ENCODE data around the gene ITIH5.

Gene ITIH5

DNA sequence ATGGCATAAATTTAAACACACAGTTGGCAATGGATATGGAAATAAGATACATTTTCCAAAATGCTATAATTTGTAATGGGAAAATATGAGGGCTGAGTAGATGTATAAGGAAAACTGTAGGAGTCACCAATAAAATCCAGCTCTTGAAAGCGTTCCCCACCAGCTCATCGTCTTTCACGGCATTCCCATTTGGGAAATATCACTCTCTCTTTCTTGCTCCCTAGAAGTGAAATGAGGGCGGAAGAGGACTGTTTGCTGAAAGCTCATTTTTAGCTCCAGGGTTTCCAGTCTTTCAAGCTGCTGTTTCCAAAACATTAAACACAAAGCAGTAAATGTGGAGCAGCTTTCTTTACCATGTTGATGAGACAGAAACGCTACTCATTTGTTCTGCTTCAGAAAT lies 151.3 kb downstream of the ITIH5 start:
- Histone ChIP-seq H3K27me3 (ENCODE audit: control insufficient read depth, insufficient read depth, low read length) (no peaks in the 10 kb centered on the region), H3K4me3 (ENCODE audit: low read depth, low read length) (no peak overlapping the region), H3K36me3 (ENCODE audit: control insufficient read depth, insufficient read depth, low read length) (no peaks in the 10 kb centered on the region), H3K4me1 (ENCODE audit: control insufficient read depth, insufficient read depth, low read length) (peaks cover 10% of the 10 kb centered on the region; the same call in 1 of the 2 replicates), H3K9me3 (ENCODE audit: control insufficient read depth, insufficient read depth, low read depth, low read length) (peaks cover 16% of the 10 kb centered on the region), H3K27ac (ENCODE audit: low read depth, low read length) (no peak overlapping the region), H3K9ac (ENCODE audit: low read length) (no peak overlapping the region)

DNA sequence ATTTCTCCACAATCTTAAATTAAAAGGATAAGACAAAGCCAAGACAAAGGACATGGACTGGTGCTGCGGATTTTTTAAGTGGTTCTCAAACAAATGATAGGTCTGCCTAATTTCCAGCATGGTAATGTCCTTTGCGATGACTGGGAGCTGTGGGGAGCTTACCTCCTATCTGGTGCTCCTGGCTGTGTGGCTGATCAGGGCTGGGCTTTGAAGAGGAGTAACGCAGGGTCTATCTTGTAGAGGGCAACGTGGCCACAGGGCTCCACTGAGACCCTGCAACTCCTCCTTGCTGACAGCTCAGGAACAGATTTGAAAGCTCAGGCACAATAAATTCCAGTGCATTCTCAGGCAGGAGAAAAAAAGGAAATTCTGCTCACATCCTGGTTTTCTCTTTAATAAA lies 152.8 kb downstream of the ITIH5 start:
- Histone ChIP-seq H3K9ac (ENCODE audit: low read length) (no peak overlapping the region), H3K27me3 (ENCODE audit: control insufficient read depth, insufficient read depth, low read length) (no peaks in the 10 kb centered on the region), H3K4me1 (ENCODE audit: control insufficient read depth, insufficient read depth, low read length) (peaks cover 10% of the 10 kb centered on the region; the same call in 1 of the 2 replicates)

DNA sequence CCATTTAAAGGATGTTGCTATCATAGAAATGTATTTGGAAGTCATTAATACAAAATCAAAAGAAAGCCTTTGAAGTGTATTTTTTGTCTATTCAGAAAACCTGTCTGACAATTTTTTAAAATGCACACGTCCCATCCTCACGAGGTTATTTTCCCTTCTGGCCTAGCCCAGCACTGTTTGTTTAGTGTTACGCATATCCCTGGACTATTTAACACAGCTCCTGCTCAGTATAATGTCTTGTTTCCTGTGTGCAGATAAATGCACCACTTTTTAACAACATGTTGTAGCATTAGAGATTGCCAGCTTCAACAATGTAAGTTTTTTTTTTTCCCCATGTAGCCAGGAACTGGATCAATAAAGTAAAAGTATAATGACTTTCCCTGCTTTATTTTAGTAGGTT lies 153.3 kb downstream of the ITIH5 start:
- Histone ChIP-seq H3K4me1 (ENCODE audit: control insufficient read depth, insufficient read depth, low read length) (peaks cover 10% of the 10 kb centered on the region; the same call in 1 of the 2 replicates), H3K27ac (ENCODE audit: low read depth, low read length) (no peak overlapping the region), H3K27me3 (ENCODE audit: control insufficient read depth, insufficient read depth, low read length) (no peaks in the 10 kb centered on the region), H3K36me3 (ENCODE audit: control insufficient read depth, insufficient read depth, low read length) (no peaks in the 10 kb centered on the region), H3K9ac (ENCODE audit: low read length) (no peak overlapping the region), H3K9me3 (ENCODE audit: control insufficient read depth, insufficient read depth, low read depth, low read length) (peaks cover 24% of the 10 kb centered on the region), H3K4me3 (ENCODE audit: low read depth, low read length) (no peak overlapping the region)

More for the DNA sequence above, 152.8 kb downstream of the ITIH5 start:
- Histone ChIP-seq H3K27ac (ENCODE audit: low read depth, low read length) (no peak overlapping the region), H3K36me3 (ENCODE audit: control insufficient read depth, insufficient read depth, low read length) (no peaks in the 10 kb centered on the region), H3K9me3 (ENCODE audit: control insufficient read depth, insufficient read depth, low read depth, low read length) (peaks cover 21% of the 10 kb centered on the region), H3K4me3 (ENCODE audit: low read depth, low read length) (no peak overlapping the region)

DNA sequence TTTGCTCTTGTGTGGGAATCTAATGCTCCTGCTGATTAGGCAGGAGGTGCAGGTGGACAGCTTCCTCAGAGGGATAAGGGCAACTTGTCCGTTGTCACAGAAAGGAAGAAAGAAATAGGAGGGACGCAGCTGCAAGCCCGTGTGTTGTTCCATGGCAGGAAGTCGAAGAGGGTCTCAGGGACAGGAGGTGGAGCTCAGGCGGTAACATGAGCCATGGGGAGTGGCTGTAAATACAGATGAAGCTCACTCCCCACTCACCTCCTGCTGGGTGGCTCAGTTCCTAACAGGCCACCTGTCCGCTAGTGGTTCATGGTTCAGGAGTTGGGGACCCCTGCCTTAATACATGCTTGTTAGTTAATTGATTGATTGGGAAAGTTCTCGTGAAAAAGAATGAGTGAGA lies 154.3 kb downstream of the ITIH5 start:
- no peak overlapping the region for H3K9ac ChIP-seq (ENCODE audit: low read length)
- H3K9me3 ChIP-seq (ENCODE audit: control insufficient read depth, insufficient read depth, low read depth, low read length) = peaks cover 24% of the 10 kb centered on the region
- H3K27me3 ChIP-seq (ENCODE audit: control insufficient read depth, insufficient read depth, low read length) = no peaks in the 10 kb centered on the region
- no peak overlapping the region for H3K27ac ChIP-seq (ENCODE audit: low read depth, low read length)
- H3K4me3 ChIP-seq (ENCODE audit: low read depth, low read length) = no peak overlapping the region
- H3K4me1 ChIP-seq (ENCODE audit: control insufficient read depth, insufficient read depth, low read length) = peaks cover 10% of the 10 kb centered on the region; the same call in 1 of the 2 replicates
- no peaks in the 10 kb centered on the region for H3K36me3 ChIP-seq (ENCODE audit: control insufficient read depth, insufficient read depth, low read length)

DNA sequence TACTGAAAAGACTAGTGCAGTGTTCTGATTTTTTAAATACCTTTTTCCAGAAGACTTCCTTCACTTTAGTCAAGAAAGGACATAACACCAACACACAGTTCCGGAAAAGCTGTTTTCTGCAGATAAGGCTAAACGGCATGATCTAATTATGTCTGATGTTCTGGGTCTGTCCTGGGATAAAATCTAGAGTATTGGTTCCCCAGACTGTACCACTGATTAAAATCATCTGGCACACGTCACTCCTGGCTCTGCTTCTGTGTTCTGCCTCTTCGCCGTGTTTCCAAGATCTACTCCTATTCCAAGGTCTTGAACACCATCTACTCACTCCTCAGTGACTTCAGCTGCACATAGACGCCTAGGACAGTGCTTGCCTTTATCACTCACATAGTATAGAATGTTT lies 155.2 kb downstream of the ITIH5 start:
- H3K36me3 ChIP-seq (ENCODE audit: control insufficient read depth, insufficient read depth, low read length) = no peaks in the 10 kb centered on the region
- no peaks in the 10 kb centered on the region for H3K27me3 ChIP-seq (ENCODE audit: control insufficient read depth, insufficient read depth, low read length)
- H3K9me3 ChIP-seq (ENCODE audit: control insufficient read depth, insufficient read depth, low read depth, low read length) = peaks cover 24% of the 10 kb centered on the region
- no peak overlapping the region for H3K9ac ChIP-seq (ENCODE audit: low read length)
- H3K4me3 ChIP-seq (ENCODE audit: low read depth, low read length) = no peak overlapping the region
- no peak overlapping the region for H3K27ac ChIP-seq (ENCODE audit: low read depth, low read length)
- peaks cover 10% of the 10 kb centered on the region; the same call in 1 of the 2 replicates for H3K4me1 ChIP-seq (ENCODE audit: control insufficient read depth, insufficient read depth, low read length)

All from HUES6 (cell line).